ENCODE measurements around the gene TAS1R2. TPM values are rescaled to one million over a fixed set of nuclear protein-coding genes. Genes with fewer than 3 reads are reported as not detected.

TAS1R2 gene
- total and polyA plus RNA-seq, 9 of the 15 experiments (the other 6 are each of a cell fraction or from before 2014, with no cell fraction given): not detected

DNA sequence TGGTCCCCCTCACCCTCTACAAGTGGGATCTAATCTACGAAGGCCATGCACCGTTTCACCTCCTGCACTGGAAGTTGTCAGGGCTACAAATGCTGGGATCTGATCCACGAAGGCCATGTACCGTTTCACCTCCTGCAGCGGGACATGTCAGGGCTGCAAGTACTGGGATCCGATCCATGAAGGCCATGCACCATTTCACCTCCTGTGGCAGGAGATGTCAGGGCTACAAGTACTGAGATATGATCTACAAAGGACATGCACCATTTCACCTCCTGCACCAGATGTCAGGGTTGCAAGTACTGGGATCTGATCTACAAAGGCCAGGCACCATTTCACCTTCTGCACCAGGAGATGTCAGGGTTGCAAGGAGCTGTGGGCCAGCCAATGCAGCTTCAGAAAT lies 35.9 kb upstream of the TAS1R2 start (continued):
- TF ChIP-seq ZNF77 (CRISPR knock-in tag; IDR thresholded peaks at IDR 0.05) (no peak), ZNF140 (CRISPR knock-in tag; IDR thresholded peaks at IDR 0.05) (no peak), PHF8 (IDR thresholded peaks at IDR 0.05; ENCODE audit: borderline replicate concordance, low read length) (no peak), ZC3H8 (IDR thresholded peaks at IDR 0.05) (no peak), MEIS2 (IDR thresholded peaks at IDR 0.05; ENCODE audit: partially characterized antibody) (no peak), TFAM (CRISPR knock-in tag; conservative IDR thresholded peaks at IDR 0.05) (no peak)
- TF ChIP-seq, protein P1, sequence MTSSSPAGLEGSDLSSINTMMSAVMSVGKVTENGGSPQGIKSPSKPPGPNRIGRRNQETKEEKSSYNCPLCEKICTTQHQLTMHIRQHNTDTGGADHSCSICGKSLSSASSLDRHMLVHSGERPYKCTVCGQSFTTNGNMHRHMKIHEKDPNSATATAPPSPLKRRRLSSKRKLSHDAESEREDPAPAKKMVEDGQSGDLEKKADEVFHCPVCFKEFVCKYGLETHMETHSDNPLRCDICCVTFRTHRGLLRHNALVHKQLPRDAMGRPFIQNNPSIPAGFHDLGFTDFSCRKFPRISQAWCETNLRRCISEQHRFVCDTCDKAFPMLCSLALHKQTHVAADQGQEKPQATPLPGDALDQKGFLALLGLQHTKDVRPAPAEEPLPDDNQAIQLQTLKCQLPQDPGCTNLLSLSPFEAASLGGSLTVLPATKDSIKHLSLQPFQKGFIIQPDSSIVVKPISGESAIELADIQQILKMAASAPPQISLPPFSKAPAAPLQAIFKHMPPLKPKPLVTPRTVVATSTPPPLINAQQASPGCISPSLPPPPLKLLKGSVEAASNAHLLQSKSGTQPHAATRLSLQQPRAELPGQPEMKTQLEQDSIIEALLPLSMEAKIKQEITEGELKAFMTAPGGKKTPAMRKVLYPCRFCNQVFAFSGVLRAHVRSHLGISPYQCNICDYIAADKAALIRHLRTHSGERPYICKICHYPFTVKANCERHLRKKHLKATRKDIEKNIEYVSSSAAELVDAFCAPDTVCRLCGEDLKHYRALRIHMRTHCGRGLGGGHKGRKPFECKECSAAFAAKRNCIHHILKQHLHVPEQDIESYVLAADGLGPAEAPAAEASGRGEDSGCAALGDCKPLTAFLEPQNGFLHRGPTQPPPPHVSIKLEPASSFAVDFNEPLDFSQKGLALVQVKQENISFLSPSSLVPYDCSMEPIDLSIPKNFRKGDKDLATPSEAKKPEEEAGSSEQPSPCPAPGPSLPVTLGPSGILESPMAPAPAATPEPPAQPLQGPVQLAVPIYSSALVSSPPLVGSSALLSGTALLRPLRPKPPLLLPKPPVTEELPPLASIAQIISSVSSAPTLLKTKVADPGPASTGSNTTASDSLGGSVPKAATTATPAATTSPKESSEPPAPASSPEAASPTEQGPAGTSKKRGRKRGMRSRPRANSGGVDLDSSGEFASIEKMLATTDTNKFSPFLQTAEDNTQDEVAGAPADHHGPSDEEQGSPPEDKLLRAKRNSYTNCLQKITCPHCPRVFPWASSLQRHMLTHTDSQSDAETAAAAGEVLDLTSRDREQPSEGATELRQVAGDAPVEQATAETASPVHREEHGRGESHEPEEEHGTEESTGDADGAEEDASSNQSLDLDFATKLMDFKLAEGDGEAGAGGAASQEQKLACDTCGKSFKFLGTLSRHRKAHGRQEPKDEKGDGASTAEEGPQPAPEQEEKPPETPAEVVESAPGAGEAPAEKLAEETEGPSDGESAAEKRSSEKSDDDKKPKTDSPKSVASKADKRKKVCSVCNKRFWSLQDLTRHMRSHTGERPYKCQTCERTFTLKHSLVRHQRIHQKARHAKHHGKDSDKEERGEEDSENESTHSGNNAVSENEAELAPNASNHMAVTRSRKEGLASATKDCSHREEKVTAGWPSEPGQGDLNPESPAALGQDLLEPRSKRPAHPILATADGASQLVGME (CRISPR knock-in tag; IDR thresholded peaks at IDR 0.05): no peak
- TF ChIP-seq, protein P2, sequence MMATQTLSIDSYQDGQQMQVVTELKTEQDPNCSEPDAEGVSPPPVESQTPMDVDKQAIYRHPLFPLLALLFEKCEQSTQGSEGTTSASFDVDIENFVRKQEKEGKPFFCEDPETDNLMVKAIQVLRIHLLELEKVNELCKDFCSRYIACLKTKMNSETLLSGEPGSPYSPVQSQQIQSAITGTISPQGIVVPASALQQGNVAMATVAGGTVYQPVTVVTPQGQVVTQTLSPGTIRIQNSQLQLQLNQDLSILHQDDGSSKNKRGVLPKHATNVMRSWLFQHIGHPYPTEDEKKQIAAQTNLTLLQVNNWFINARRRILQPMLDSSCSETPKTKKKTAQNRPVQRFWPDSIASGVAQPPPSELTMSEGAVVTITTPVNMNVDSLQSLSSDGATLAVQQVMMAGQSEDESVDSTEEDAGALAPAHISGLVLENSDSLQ (IDR thresholded peaks at IDR 0.05): no peak
- TF ChIP-seq, protein P3, sequence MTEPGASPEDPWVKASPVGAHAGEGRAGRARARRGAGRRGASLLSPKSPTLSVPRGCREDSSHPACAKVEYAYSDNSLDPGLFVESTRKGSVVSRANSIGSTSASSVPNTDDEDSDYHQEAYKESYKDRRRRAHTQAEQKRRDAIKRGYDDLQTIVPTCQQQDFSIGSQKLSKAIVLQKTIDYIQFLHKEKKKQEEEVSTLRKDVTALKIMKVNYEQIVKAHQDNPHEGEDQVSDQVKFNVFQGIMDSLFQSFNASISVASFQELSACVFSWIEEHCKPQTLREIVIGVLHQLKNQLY (CRISPR knock-in tag; conservative IDR thresholded peaks at IDR 0.05): no peak
- TF ChIP-seq, protein P4, sequence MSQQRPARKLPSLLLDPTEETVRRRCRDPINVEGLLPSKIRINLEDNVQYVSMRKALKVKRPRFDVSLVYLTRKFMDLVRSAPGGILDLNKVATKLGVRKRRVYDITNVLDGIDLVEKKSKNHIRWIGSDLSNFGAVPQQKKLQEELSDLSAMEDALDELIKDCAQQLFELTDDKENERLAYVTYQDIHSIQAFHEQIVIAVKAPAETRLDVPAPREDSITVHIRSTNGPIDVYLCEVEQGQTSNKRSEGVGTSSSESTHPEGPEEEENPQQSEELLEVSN (IDR thresholded peaks at IDR 0.05; ENCODE audit: borderline replicate concordance in 1 of 2, extremely low read depth in 1 of 2, insufficient read depth in 1 of 2, insufficient read length in 1 of 2, low read depth in 1 of 2, low read length in 1 of 2, poor library complexity in 1 of 2, severe bottlenecking in 1 of 2): no peak
- TF ChIP-seq, protein P5, sequence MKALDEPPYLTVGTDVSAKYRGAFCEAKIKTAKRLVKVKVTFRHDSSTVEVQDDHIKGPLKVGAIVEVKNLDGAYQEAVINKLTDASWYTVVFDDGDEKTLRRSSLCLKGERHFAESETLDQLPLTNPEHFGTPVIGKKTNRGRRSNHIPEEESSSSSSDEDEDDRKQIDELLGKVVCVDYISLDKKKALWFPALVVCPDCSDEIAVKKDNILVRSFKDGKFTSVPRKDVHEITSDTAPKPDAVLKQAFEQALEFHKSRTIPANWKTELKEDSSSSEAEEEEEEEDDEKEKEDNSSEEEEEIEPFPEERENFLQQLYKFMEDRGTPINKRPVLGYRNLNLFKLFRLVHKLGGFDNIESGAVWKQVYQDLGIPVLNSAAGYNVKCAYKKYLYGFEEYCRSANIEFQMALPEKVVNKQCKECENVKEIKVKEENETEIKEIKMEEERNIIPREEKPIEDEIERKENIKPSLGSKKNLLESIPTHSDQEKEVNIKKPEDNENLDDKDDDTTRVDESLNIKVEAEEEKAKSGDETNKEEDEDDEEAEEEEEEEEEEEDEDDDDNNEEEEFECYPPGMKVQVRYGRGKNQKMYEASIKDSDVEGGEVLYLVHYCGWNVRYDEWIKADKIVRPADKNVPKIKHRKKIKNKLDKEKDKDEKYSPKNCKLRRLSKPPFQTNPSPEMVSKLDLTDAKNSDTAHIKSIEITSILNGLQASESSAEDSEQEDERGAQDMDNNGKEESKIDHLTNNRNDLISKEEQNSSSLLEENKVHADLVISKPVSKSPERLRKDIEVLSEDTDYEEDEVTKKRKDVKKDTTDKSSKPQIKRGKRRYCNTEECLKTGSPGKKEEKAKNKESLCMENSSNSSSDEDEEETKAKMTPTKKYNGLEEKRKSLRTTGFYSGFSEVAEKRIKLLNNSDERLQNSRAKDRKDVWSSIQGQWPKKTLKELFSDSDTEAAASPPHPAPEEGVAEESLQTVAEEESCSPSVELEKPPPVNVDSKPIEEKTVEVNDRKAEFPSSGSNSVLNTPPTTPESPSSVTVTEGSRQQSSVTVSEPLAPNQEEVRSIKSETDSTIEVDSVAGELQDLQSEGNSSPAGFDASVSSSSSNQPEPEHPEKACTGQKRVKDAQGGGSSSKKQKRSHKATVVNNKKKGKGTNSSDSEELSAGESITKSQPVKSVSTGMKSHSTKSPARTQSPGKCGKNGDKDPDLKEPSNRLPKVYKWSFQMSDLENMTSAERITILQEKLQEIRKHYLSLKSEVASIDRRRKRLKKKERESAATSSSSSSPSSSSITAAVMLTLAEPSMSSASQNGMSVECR (CRISPR knock-in tag; IDR thresholded peaks at IDR 0.05): no peak
- TF ChIP-seq, protein P6, sequence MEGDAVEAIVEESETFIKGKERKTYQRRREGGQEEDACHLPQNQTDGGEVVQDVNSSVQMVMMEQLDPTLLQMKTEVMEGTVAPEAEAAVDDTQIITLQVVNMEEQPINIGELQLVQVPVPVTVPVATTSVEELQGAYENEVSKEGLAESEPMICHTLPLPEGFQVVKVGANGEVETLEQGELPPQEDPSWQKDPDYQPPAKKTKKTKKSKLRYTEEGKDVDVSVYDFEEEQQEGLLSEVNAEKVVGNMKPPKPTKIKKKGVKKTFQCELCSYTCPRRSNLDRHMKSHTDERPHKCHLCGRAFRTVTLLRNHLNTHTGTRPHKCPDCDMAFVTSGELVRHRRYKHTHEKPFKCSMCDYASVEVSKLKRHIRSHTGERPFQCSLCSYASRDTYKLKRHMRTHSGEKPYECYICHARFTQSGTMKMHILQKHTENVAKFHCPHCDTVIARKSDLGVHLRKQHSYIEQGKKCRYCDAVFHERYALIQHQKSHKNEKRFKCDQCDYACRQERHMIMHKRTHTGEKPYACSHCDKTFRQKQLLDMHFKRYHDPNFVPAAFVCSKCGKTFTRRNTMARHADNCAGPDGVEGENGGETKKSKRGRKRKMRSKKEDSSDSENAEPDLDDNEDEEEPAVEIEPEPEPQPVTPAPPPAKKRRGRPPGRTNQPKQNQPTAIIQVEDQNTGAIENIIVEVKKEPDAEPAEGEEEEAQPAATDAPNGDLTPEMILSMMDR (IDR thresholded peaks at IDR 0.05 in 2 of 3, conservative IDR thresholded peaks at IDR 0.05 in 1 of 3; ENCODE audit: insufficient read depth in 2 of 3, low read depth in 1 of 3, low read length in 3 of 3): peak in 1 of 3 experiments; percentile 5; a peak in 1 of 6 replicates
